Activated T-cell treated with anti-CD3 and anti-CD28 coated beads for 24 hours (primary cell): Measurements from ENCODE around the gene ZNF512B.
"Not testable (repeated sequence)": the region's sequence is repeated elsewhere in the genome, so short reads cannot be mapped to it uniquely, and the experiment has no call there.

Experiments
- DNase-seq: peaks from one replicate; pipeline ENCODE4 v3.0.0-alpha.2; 2020; ENCODE audit warnings: low read depth

The ZNF512B gene

DNA sequence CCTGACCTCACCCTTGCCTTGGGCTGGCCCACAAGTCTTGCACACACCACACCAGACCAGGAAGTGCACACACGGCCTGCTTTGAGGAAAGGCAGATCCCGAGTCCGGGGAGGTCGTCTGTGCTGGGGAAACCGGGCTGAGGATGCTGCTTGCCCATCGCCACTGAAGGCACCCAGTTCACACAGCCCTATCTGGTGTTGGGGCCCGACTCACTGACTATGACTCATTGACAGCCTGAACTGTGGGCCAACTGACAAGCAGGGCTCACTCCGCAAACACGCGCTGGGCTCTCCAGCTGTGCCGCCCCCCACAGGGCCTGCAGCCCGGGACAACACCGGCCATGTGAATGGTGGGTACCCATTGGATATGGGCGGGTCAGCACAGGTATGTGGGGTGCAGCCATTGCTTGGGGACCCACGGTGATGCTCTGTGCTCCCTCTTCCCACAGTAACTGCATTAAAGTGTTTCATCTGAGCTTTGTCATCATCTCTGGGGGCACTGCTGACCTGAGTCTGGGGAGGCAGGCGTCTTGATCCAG, 8.1 kb upstream of the ZNF512B start:
- DNase-seq = peak; percentile 57

DNA sequence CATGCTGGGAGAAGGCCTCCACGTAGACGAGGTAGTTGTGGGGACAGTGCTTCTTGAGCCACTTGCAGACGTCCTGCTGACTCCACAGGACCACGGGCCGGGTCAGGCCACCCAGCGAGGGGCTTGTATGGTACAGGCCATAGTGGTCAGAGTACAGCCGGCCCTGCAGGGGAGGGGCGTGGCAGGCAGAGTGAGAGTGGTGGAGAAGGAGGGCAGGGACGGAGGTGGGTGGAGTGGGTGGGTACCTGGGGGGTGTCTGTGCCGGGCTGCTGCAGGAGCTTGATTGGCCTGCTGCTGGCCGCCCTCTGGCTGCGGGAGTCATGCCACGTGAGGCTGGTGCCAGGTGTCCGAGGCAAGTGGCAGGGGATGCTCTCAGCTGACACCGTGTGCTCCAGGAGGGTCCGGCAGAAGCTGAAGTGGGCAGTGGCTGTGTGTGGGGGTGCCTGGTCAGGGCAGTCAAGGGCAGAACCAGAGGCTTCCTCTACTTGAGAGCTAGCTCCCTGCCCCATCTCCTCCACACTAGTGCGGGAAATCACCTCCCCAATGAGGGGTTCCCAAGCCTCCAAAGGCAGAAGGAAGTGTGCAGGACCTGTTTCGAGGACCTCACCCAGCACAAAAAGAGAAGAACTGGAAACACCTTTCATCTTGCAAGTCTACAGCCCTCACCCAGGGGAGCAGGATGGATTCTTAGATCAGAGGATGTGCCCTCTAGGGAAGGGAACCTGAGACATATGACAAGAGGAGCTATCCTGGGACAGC, 7.4 kb upstream of the ZNF512B start:
- no peak for DNase-seq

DNA sequence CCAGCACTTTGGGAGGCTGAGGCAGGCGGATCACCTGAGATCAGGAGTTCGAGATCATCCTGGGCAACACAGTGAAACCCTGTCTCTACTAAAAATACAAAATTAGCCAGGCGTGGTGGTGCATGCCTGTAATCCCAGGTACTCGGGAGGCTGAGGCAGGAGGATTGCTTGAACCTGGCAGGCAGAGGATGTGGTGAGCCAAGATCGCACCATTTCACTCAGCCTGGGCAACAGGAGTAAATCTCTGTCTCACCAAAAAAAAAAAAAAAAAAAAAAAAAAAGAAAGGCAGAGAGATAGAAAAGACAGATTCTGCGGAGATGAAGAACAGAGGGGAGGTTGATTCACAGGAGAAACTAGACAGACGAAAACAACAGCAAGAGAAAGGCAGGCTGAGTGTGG, 6.8 kb upstream of the ZNF512B start:
- not testable (repeated sequence) for DNase-seq

- no peak for DNase-seq
Observed at GRCh38 chr20:63974402-63975200, 4.9 kb upstream of the ZNF512B start.

DNA sequence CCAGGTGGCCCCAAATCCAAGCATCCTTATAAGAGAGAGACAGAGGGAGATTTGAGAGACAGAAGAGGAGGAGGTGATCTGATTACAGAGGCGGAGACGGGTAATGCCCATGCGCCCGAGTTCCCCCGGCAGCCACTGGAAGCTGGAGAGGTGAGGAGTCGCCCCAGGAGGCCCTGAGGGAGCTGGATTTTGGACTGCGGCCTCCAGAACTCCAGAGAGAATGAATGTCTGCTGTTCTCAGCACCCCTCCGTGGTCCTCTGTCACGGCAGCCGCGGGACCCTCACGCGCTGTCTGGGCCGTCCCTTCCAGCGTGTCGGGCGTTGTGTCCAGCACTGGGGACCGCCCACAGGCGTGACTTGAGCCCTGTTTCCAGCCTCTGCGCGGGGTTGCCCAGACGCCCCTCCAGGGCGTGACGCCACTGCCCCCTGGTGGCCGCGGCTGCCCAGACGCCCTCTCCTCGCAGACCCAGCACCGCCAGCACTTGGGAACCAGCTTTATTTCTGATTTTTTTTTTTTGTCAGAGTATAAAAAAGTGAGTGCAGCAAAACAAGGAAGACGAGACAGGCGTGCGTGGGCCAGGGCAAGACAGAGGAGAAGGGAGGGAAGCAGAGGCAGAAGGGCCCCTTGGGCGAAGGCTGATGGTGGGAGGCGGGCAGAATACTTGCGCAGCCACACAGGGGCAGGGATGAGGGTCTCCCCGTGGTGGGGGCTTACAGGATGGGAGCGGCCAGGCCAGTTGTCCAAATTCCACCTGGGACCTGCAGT, 4.1 kb upstream of the ZNF512B start:
- peak; percentile 71 for DNase-seq

DNA sequence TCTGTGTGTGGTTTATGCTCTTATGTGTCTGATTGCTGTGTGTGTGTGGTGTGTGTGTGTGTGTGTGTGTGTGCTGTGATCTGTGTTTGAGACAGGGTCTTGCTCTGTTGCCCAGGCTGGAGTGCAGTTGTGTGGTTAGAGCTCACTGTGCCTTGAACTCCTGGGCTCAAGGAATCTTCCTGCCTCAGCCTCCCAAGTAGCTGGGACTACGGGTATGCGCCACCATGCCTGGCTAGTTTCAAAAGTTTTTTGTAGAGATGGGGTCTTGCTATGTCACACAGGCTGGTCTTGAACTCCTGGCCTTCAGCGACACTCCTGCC, 3.4 kb upstream of the ZNF512B start:
- no peak for DNase-seq

- no peak for DNase-seq
Observed at GRCh38 chr20:63972312-63973159, 2.8 kb upstream of the ZNF512B start.

DNA sequence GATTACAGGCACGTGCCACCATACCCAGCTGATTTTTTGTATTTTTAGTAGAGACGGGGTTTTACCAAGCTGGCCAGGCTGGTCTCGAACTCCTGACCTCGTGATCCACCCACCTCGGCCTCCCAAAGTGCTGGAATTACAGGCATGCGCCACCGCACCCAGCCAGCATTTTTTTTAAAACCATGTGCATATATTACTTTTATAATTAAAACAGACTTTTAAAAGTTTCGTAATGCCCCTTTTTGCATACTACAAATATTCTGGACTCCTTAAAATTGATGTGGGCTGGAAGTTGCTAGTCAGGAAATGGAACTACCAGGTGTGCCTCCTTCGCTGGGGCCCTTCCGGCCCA, 2.2 kb upstream of the ZNF512B start:
- DNase-seq = not testable (repeated sequence)

DNA sequence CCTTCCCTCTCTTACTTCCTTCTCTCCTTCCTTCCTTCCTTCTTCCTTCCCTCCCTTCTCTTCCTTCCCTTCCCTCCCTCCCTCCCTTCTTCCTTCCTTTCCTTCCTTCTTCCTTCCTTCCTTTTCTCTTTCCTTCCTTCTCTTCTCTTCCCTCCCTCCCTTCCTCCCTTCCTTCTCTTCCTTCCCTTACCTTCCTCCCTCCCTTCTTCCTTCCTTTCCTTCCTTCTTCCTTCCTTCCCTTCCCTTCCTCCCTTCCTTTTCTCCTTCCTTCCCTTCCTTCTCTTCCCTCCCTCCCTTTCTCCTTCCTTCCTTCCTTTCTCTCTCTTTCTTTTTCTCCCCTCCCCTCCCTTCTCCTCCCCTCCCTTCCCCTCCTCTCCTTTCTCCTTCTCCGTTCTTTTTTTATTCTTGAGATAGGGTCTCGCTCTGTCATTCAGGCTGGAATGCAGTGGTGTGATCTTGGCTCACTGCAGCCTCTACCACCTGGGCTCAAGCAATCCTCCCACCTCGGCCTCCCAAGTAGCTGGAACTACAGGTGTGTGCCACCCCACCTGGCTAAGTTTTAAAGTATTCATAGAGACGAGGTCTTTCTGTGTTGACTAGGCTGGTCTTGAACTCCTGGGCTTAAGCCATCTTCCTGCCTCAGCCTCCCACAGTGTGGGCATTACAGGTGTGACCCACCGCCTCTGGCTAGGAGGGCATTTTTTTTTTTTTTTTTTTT, 1.1 kb upstream of the ZNF512B start:
- no peak for DNase-seq

- DNase-seq = no peak
Observed at GRCh38 chr20:63968928-63969760, 586 bp downstream of the ZNF512B start.

- DNase-seq = no peak
Observed at GRCh38 chr20:63968136-63968927, 1.4 kb downstream of the ZNF512B start.

GRCh38 chr20:63967330-63968135, 2.2 kb downstream of the ZNF512B start:
- no peak for DNase-seq

- DNase-seq = no peak
Observed at GRCh38 chr20:63966944-63967322, 2.8 kb downstream of the ZNF512B start.

DNA sequence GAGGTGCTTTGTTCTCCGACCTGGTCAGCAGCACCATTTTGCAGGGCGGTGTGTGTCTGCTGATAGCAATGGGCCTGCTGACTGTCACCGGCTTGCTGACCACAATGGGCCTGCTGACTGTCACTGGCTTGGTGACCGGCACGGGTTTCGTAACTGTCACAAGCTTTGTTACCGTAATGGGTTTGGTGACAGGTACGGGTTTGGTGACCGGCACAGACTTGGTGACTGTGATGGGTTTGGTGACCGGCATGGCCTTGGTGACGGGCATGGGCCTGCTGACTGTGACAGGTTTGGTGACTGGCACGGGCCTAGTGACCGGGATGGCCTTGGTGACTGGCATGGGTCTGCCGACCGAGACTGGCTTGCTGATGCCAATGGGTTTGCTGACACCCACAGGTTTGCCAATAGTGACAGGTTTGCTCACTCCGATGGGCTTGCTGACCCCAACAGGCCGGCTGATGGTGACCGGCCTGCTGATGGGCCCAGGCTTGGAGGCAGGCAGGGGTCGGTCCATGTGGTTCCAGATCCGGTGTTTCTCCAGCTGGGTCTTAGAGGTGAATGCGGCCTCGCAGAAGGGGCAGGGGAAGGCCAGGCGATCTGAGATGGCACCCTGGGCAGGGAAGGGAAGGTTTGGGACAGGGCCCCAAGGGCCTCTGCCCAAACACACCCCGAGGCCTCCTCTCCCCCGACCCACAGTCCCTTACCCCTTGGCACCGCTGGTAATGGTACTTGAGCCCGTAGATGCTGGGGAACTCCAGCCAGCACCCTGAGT, 3.4 kb downstream of the ZNF512B start:
- DNase-seq = no peak

- DNase-seq = no peak
Observed at GRCh38 chr20:63964412-63964811, 5.3 kb downstream of the ZNF512B start.

DNA sequence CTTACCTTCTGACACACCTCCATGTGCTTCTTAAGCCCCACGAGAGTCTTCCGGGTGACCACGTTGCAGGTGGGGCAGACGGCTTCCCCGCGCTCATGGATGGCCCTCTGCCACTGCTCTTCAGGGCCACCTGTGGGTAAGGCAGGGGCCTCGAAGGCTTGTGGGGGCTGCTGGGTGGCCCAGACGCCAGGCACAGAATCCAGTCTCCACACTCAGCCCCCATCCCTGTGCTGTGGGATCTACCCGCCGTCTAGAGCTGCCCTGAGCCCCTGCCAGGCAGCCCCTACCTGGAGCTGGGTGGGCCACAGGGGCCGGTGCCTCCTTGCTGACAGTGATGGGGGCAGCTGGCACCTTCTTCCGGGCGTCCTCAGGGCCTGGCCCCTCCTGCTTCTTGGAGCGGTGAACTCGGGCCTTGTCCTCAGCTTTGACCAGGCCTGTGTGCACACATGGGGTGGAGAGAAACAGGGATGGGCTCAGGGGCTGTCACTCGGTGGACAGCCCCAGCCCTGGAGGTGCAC, 5.9 kb downstream of the ZNF512B start:
- no peak for DNase-seq

DNA sequence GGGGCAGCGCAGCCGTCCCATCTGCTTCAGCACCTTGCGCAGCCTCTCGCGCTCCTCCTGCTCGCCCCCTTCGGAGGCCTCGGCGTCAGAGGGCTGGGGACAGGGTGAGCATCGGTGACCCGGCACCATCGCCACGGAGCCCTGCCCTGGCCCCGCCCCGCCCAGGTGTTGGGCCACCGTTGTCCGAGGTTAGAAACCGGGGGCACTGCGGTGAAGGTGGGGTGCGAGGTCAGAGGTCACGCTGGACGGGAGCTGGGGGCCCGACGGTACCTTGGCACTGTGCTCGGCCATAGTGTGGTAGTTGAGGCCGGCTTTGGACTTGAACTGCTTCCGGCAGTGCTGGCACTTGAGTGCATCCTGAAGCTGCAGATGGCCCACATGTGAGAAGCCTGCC, 6.4 kb downstream of the ZNF512B start:
- no peak for DNase-seq
